Parathyroid adenoma (tissue), 2 donors: Measurements from ENCODE around the gene TRPM1.

Source experiments
- H2AFZ ChIP-seq: fragments of 300-600 bp; sonication (generic); one replicate; pipeline ENCODE4 v1.7.0; 2017; ENCODE audit warnings: antibody characterized with exemption, mild to moderate bottlenecking
- H3K27ac ChIP-seq: fragments of 300-600 bp; sonication (generic); one replicate; pipeline ENCODE4 v1.7.0; 2017
- H3K27me3 ChIP-seq: fragments of 300-600 bp; sonication (generic); one replicate; pipeline ENCODE4 v1.7.0; 2017; ENCODE audit warnings: low read length; ENCODE audit not compliant: control insufficient read depth, insufficient read depth
- H3K36me3 ChIP-seq: fragments of 300-600 bp; sonication (generic); one replicate; pipeline ENCODE4 v1.7.0; 2017; ENCODE audit warnings: low read length; ENCODE audit not compliant: control insufficient read depth, insufficient read depth
- H3K4me1 ChIP-seq: fragments of 300-600 bp; sonication (generic); one replicate; pipeline ENCODE4 v1.7.0; 2017; ENCODE audit warnings: control low read depth
- H3K4me2 ChIP-seq: fragments of 300-600 bp; sonication (generic); one replicate; pipeline ENCODE4 v1.7.0; 2017; ENCODE audit warnings: low read length
- H3K4me3 ChIP-seq: fragments of 300-600 bp; sonication (generic); one replicate; pipeline ENCODE4 v1.7.0; 2017; ENCODE audit warnings: low read depth, low read length
- H3K79me2 ChIP-seq: fragments of 300-600 bp; sonication (generic); one replicate; pipeline ENCODE4 v1.7.0; 2017; ENCODE audit warnings: control low read depth
- H3K9ac ChIP-seq: fragments of 300-600 bp; sonication (generic); one replicate; pipeline ENCODE4 v1.7.0; 2017; ENCODE audit warnings: mild to moderate bottlenecking
- H3K9me3 ChIP-seq: fragments of 300-600 bp; sonication (generic); one replicate; pipeline ENCODE4 v1.7.0; 2017; ENCODE audit warnings: low read length; ENCODE audit not compliant: control insufficient read depth
- CTCF ChIP-seq: fragments of 300-600 bp; sonication (generic); IDR thresholded peaks from one replicate; pipeline ENCODE4 v1.7.0; 2017; ENCODE audit warnings: antibody characterized with exemption, mild to moderate bottlenecking
- donor health status: primary hyperparathyroidism.

Gene TRPM1

GRCh38 chr15:31012455-31012854 lies 89.1 kb downstream of the TRPM1 start:
- no peaks in the 10 kb centered on the region for H3K36me3 ChIP-seq
- no peak overlapping the region for H3K4me2 ChIP-seq
- TF ChIP-seq CTCF, result no peak
- H3K4me1 ChIP-seq, result no peaks in the 10 kb centered on the region
- no peak overlapping the region for H2AFZ ChIP-seq
- no peak overlapping the region for H3K27ac ChIP-seq
- H3K4me3 ChIP-seq, result no peak overlapping the region
- H3K9ac ChIP-seq, result no peak overlapping the region
- H3K9me3 ChIP-seq, result no peaks in the 10 kb centered on the region
- H3K27me3 ChIP-seq, result no peaks in the 10 kb centered on the region
- no peaks in the 10 kb centered on the region for H3K79me2 ChIP-seq

- H3K4me1 ChIP-seq, result no peaks in the 10 kb centered on the region
- H3K4me2 ChIP-seq, result no peak overlapping the region
- no peaks in the 10 kb centered on the region for H3K79me2 ChIP-seq
- no peaks in the 10 kb centered on the region for H3K9me3 ChIP-seq
- no peak for TF ChIP-seq CTCF
- H2AFZ ChIP-seq, result no peak overlapping the region
- H3K9ac ChIP-seq, result no peak overlapping the region
- no peaks in the 10 kb centered on the region for H3K36me3 ChIP-seq
- H3K27me3 ChIP-seq, result no peaks in the 10 kb centered on the region
- no peak overlapping the region for H3K4me3 ChIP-seq
- no peak overlapping the region for H3K27ac ChIP-seq
Measured at GRCh38 chr15:31010036-31010435, 91.5 kb downstream of the TRPM1 start.

GRCh38 chr15:31005660-31006059 lies 95.9 kb downstream of the TRPM1 start:
- no peak overlapping the region for H2AFZ ChIP-seq
- no peak for TF ChIP-seq CTCF
- H3K9me3 ChIP-seq, result no peaks in the 10 kb centered on the region
- no peaks in the 10 kb centered on the region for H3K27me3 ChIP-seq
- no peak overlapping the region for H3K4me2 ChIP-seq
- no peaks in the 10 kb centered on the region for H3K79me2 ChIP-seq
- H3K4me1 ChIP-seq, result no peaks in the 10 kb centered on the region
- no peaks in the 10 kb centered on the region for H3K36me3 ChIP-seq
- no peak overlapping the region for H3K4me3 ChIP-seq
- H3K9ac ChIP-seq, result no peak overlapping the region
- H3K27ac ChIP-seq, result no peak overlapping the region

GRCh38 chr15:31004220-31004733 lies 97.2 kb downstream of the TRPM1 start:
- no peak for TF ChIP-seq CTCF
- H3K27me3 ChIP-seq, result no peaks in the 10 kb centered on the region
- peak overlapping the region; percentile 21 for H3K4me2 ChIP-seq
- no peak overlapping the region for H3K4me3 ChIP-seq
- no peaks in the 10 kb centered on the region for H3K4me1 ChIP-seq
- no peaks in the 10 kb centered on the region for H3K36me3 ChIP-seq
- H3K79me2 ChIP-seq, result no peaks in the 10 kb centered on the region
- H3K9me3 ChIP-seq, result no peaks in the 10 kb centered on the region
- no peak overlapping the region for H2AFZ ChIP-seq
- no peak overlapping the region for H3K9ac ChIP-seq
- no peak overlapping the region for H3K27ac ChIP-seq

GRCh38 chr15:31001702-31002101 lies 99.8 kb downstream of the TRPM1 start:
- H3K79me2 ChIP-seq, result no peaks in the 10 kb centered on the region
- H3K4me2 ChIP-seq, result no peak overlapping the region
- H3K4me3 ChIP-seq, result no peak overlapping the region
- no peaks in the 10 kb centered on the region for H3K9me3 ChIP-seq
- no peaks in the 10 kb centered on the region for H3K27me3 ChIP-seq
- H3K27ac ChIP-seq, result no peak overlapping the region
- TF ChIP-seq CTCF, result no peak
- no peaks in the 10 kb centered on the region for H3K36me3 ChIP-seq
- no peak overlapping the region for H3K9ac ChIP-seq
- H3K4me1 ChIP-seq, result no peaks in the 10 kb centered on the region
- no peak overlapping the region for H2AFZ ChIP-seq
